ENCODE measurements around the gene TAF15.

DNA sequence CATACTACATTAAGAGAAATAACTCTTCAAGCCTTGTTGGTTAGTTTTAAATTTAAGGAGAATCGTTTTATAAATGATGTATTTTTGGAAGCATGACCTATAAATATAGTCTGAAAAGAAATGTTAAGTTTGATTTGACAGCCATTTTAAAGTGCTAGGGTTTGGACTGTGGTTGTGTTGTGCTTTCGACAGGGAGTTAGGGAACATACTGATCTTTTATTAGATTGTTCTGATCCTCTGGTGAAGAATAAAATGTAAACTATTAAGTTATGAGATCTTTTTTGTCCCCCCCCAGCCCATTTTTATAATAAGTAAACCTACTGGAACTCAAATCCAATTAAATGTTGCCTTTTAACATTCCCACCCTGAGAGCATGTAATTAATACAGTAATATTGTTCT lies 12.0 kb downstream of the TAF15 start:
- TF ChIP-seq GATA2 (IDR thresholded peaks at IDR 0.05; ENCODE audit: low read depth, low read length) (no peak), GATA3 (IDR thresholded peaks at IDR 0.05; ENCODE audit: low read depth, low read length) (no peak)

Measured in SH-SY5Y (cell line).